ENCODE data around the gene BIRC6.
"Not testable (repeated sequence)": the region's sequence is repeated elsewhere in the genome, so short reads cannot be mapped to it uniquely, and the experiment has no call there.

Gene BIRC6

DNA sequence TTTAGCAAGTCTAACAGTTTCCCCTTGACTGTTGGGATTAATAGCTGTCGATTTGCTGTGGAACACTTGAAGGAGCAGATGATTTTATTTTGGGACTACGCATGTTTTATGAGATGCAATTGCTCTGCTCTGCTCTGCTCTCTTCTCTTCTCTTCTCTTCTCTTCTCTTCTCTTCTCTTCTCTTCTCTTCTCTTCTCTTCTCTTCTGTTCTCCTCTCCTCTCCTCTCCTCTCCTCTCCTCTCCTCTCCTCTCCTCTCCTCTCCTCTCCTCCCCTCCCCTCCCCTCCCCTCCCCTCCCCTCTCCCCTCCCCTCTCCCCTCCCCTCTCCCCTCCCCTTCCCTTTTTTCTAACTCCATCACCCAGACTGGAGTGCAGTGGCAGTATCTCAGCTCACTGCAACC is 104.0 kb downstream of the BIRC6 start:
- Mint-ChIP-seq H3K4me1 (peaks cover 29% of the 10 kb centered on the region), H3K36me3 (ENCODE audit: insufficient read depth) (peaks cover 21% of the 10 kb centered on the region)
- H3K27me3 Mint-ChIP-seq; DNase-seq (ENCODE audit: low spot score in 2 of 2); H3K9me3 Mint-ChIP-seq; H3K4me3 Mint-ChIP-seq; ATAC-seq (replicated peaks; ENCODE audit: extremely low read depth, poor library complexity, severe bottlenecking); H3K27ac Mint-ChIP-seq (ENCODE audit: low read depth): not testable (repeated sequence)

- ATAC-seq (replicated peaks; ENCODE audit: extremely low read depth, poor library complexity, severe bottlenecking) (no peak), DNase-seq (ENCODE audit: low spot score in 2 of 2) (no peak)
- Mint-ChIP-seq H3K4me1 (peaks cover 10% of the 10 kb centered on the region), H3K27ac (ENCODE audit: low read depth) (peak overlapping the region; percentile 59), H3K36me3 (ENCODE audit: insufficient read depth) (peaks cover 37% of the 10 kb centered on the region), H3K9me3 (no peaks in the 10 kb centered on the region), H3K4me3 (no peak overlapping the region), H3K27me3 (no peaks in the 10 kb centered on the region)
Observed at GRCh38 chr2:32463110-32463509, 106.3 kb downstream of the BIRC6 start.

- DNase-seq (ENCODE audit: low spot score in 2 of 2) (no peak), ATAC-seq (replicated peaks; ENCODE audit: extremely low read depth, poor library complexity, severe bottlenecking) (no peak)
- H3K4me1 Mint-ChIP-seq: no peaks in the 10 kb centered on the region
- peaks cover 48% of the 10 kb centered on the region for H3K36me3 Mint-ChIP-seq (ENCODE audit: insufficient read depth)
- H3K27me3 Mint-ChIP-seq: no peaks in the 10 kb centered on the region
- H3K9me3 Mint-ChIP-seq: no peaks in the 10 kb centered on the region
- H3K4me3 Mint-ChIP-seq: no peak overlapping the region
- peak overlapping the region; percentile 59 for H3K27ac Mint-ChIP-seq (ENCODE audit: low read depth)
Observed at GRCh38 chr2:32464431-32464830, 107.6 kb downstream of the BIRC6 start.

DNA sequence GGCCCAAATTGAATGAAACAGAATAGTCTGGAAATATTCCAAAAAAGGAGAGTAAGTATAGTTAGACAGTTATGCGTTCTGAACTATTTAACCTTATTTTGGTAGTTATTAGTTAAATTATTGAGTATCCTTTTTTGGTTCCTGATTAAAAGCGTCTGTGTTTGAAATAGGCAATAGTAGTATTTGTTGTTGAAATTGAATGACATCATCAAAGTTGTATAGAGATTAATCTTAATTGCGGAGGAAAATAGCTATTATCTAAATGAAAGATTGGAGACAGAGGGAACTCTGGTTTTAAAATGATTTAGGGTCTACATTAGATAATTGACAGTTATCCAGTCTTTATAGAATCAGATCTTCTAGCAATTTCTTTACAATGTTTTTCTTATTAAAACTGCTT is 115.8 kb downstream of the BIRC6 start:
- peaks cover 12% of the 10 kb centered on the region for H3K4me1 Mint-ChIP-seq
- no peak for DNase-seq (ENCODE audit: low spot score in 2 of 2)
- H3K36me3 Mint-ChIP-seq (ENCODE audit: insufficient read depth): peaks cover 44% of the 10 kb centered on the region
- H3K4me3 Mint-ChIP-seq: no peak overlapping the region
- H3K9me3 Mint-ChIP-seq: no peaks in the 10 kb centered on the region
- ATAC-seq (replicated peaks; ENCODE audit: extremely low read depth, poor library complexity, severe bottlenecking): no peak
- H3K27me3 Mint-ChIP-seq: no peaks in the 10 kb centered on the region
- peak overlapping the region; percentile 38 for H3K27ac Mint-ChIP-seq (ENCODE audit: low read depth)

GRCh38 chr2:32474381-32474780 is 117.6 kb downstream of the BIRC6 start:
- Mint-ChIP-seq H3K4me1 (peaks cover 12% of the 10 kb centered on the region), H3K27ac (ENCODE audit: low read depth) (peak overlapping the region; percentile 33), H3K4me3 (no peak overlapping the region), H3K27me3 (no peaks in the 10 kb centered on the region), H3K36me3 (ENCODE audit: insufficient read depth) (peaks cover 38% of the 10 kb centered on the region), H3K9me3 (no peaks in the 10 kb centered on the region)
- DNase-seq (ENCODE audit: low spot score in 2 of 2) (no peak), ATAC-seq (replicated peaks; ENCODE audit: extremely low read depth, poor library complexity, severe bottlenecking) (no peak)

GRCh38 chr2:32478889-32479620 is 122.2 kb downstream of the BIRC6 start:
- H3K27me3 Mint-ChIP-seq: no peaks in the 10 kb centered on the region
- peaks cover 6% of the 10 kb centered on the region for H3K4me1 Mint-ChIP-seq
- H3K4me3 Mint-ChIP-seq: no peak overlapping the region
- H3K36me3 Mint-ChIP-seq (ENCODE audit: insufficient read depth): peaks cover 61% of the 10 kb centered on the region
- DNase-seq (ENCODE audit: low spot score in 2 of 2) (no peak), ATAC-seq (replicated peaks; ENCODE audit: extremely low read depth, poor library complexity, severe bottlenecking) (no peak)
- H3K27ac Mint-ChIP-seq (ENCODE audit: low read depth): no peak overlapping the region
- H3K9me3 Mint-ChIP-seq: no peaks in the 10 kb centered on the region

DNA sequence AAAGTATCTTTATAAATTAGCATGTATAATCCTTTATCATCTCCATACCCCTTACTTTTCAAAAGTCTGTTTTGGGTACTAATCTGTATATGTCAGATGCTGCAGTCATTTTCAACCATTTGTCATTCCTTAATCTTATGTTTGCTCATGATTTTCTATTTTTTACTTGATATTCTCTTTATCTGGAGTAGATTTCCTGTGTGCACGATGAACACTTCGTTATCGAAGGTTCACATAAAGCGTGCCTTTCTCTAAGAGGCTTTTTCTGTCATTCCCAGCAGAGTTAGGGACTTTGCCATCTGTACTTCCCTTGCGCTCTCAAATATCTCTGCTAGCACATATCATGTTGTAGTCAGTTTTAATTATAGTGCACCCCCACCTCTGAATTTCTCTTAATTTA is 123.2 kb downstream of the BIRC6 start:
- peaks cover 58% of the 10 kb centered on the region for H3K36me3 Mint-ChIP-seq (ENCODE audit: insufficient read depth)
- no peak for DNase-seq (ENCODE audit: low spot score in 2 of 2)
- ATAC-seq (replicated peaks; ENCODE audit: extremely low read depth, poor library complexity, severe bottlenecking): no peak
- H3K27me3 Mint-ChIP-seq: no peaks in the 10 kb centered on the region
- no peak overlapping the region for H3K4me3 Mint-ChIP-seq
- no peak overlapping the region for H3K27ac Mint-ChIP-seq (ENCODE audit: low read depth)
- H3K4me1 Mint-ChIP-seq: peaks cover 5% of the 10 kb centered on the region
- no peaks in the 10 kb centered on the region for H3K9me3 Mint-ChIP-seq

DNA sequence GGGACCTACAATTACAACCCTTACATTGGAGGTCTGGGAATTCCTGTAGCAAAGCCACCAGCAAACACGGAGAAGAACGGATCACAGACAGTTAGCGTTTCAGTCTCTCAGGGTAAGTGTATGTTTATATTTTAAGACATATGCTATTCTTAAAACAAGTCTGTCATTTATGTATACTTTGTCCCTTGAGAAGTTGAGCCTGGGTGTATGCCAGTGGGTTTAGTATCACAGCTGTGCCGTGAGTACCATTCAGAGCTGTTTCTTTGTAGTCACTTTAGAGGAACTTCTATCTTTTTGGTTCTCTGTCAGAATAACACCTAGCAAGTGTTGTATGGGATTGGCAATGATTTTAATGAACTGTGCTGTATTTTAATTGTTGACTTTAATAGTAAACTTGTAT is 125.6 kb downstream of the BIRC6 start:
- peaks cover 68% of the 10 kb centered on the region for H3K36me3 Mint-ChIP-seq (ENCODE audit: insufficient read depth)
- ATAC-seq (replicated peaks; ENCODE audit: extremely low read depth, poor library complexity, severe bottlenecking) (no peak), DNase-seq (ENCODE audit: low spot score in 2 of 2) (no peak)
- H3K27me3 Mint-ChIP-seq: no peaks in the 10 kb centered on the region
- no peaks in the 10 kb centered on the region for H3K4me1 Mint-ChIP-seq
- peak overlapping the region; percentile 25 for H3K27ac Mint-ChIP-seq (ENCODE audit: low read depth)
- H3K9me3 Mint-ChIP-seq: no peaks in the 10 kb centered on the region
- H3K4me3 Mint-ChIP-seq: no peak overlapping the region

DNA sequence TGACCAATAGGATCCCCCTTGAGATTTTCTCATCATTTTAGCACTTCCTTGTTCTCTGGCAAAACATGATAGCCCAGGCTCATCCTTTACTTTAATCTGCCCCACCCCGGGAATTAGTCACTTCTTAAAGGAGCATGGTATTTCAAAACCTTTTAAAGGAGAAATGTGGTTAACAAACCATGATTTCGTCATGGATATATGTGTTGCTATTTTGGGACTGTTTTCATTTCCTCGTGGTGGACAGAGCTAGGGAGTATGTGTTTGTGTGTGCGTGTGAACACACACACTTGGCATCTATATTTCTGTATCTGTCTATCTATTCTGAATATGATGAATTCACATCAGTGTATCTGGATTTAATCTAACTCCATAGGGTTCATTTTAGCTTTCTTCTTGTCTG is 128.1 kb downstream of the BIRC6 start:
- DNase-seq (ENCODE audit: low spot score in 2 of 2): no peak
- no peak overlapping the region for H3K27ac Mint-ChIP-seq (ENCODE audit: low read depth)
- H3K27me3 Mint-ChIP-seq: no peaks in the 10 kb centered on the region
- peaks cover 64% of the 10 kb centered on the region for H3K36me3 Mint-ChIP-seq (ENCODE audit: insufficient read depth)
- H3K9me3 Mint-ChIP-seq: no peaks in the 10 kb centered on the region
- H3K4me1 Mint-ChIP-seq: no peaks in the 10 kb centered on the region
- no peak overlapping the region for H3K4me3 Mint-ChIP-seq
- no peak for ATAC-seq (replicated peaks; ENCODE audit: extremely low read depth, poor library complexity, severe bottlenecking)

DNA sequence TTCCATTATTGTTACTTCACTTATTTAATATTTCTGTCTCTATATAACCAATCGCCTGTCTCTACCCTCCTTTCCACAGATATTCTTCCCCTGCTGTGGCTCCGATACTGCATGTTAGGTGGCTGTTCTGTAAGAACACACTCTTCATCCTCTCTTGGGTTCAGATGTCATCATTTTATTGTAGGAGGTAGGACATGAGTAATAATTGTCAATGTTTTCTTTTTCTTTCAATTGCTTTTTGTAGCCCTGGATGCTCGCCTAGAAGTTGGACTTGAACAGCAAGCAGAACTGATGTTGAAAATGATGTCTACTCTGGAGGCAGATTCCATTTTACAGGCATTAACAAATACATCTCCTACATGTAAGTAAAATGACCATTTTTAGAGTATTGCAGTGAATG is 128.6 kb downstream of the BIRC6 start:
- no peak overlapping the region for H3K4me3 Mint-ChIP-seq
- DNase-seq (ENCODE audit: low spot score in 2 of 2): no peak
- no peak for ATAC-seq (replicated peaks; ENCODE audit: extremely low read depth, poor library complexity, severe bottlenecking)
- no peaks in the 10 kb centered on the region for H3K4me1 Mint-ChIP-seq
- H3K36me3 Mint-ChIP-seq (ENCODE audit: insufficient read depth): peaks cover 64% of the 10 kb centered on the region
- H3K27ac Mint-ChIP-seq (ENCODE audit: low read depth): no peak overlapping the region
- H3K27me3 Mint-ChIP-seq: no peaks in the 10 kb centered on the region
- H3K9me3 Mint-ChIP-seq: no peaks in the 10 kb centered on the region

DNA sequence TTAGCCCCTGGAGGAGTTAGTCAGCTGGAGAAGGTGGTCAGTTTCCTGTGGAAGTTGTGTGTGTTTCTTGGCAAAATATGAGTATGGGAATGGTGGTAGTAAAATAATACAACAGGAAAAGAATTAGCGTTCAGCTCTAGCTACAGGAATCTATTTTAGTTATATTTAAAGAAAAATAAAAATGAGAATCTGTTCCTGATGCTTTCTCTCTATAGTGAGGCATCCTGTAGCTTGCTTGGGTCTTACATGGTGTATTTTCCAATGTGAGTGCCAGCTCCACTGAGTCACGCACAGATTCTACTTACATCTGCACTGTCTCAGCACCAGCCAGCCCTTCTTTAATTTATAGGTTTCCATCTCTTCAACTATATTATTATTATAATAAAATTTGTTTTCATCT is 132.2 kb downstream of the BIRC6 start:
- ATAC-seq (replicated peaks; ENCODE audit: extremely low read depth, poor library complexity, severe bottlenecking) (no peak), DNase-seq (ENCODE audit: low spot score in 2 of 2) (no peak)
- no peaks in the 10 kb centered on the region for H3K27me3 Mint-ChIP-seq
- no peaks in the 10 kb centered on the region for H3K4me1 Mint-ChIP-seq
- no peaks in the 10 kb centered on the region for H3K9me3 Mint-ChIP-seq
- no peak overlapping the region for H3K27ac Mint-ChIP-seq (ENCODE audit: low read depth)
- peaks cover 40% of the 10 kb centered on the region for H3K36me3 Mint-ChIP-seq (ENCODE audit: insufficient read depth)
- H3K4me3 Mint-ChIP-seq: no peak overlapping the region

GRCh38 chr2:32491346-32491745 is 134.5 kb downstream of the BIRC6 start:
- no peaks in the 10 kb centered on the region for H3K9me3 Mint-ChIP-seq
- peaks cover under 1% of the 10 kb centered on the region for H3K4me1 Mint-ChIP-seq
- H3K27ac Mint-ChIP-seq (ENCODE audit: low read depth): peak overlapping the region; percentile 70
- no peak for DNase-seq (ENCODE audit: low spot score in 2 of 2)
- no peaks in the 10 kb centered on the region for H3K27me3 Mint-ChIP-seq
- peaks cover 39% of the 10 kb centered on the region for H3K36me3 Mint-ChIP-seq (ENCODE audit: insufficient read depth)
- no peak overlapping the region for H3K4me3 Mint-ChIP-seq
- ATAC-seq (replicated peaks; ENCODE audit: extremely low read depth, poor library complexity, severe bottlenecking): no peak

DNA sequence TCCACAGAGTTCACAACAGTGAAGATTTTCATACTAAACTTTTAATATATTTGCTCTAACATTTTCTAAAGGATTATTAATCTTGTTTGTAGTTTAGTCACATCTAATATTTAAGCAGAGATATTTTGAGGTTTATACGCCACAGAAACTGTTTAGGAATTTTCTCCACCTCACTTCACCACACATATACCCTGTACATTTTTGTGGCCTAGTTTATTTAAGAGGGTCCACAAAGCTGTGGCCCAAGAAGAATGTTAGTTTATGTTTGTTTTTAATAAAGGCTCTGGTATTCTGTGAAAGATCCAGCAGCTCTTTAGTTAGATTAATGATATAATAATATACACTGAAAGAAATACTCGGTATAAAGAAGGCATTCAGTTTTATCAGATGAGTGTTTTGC is 138.3 kb downstream of the BIRC6 start:
- peaks cover 11% of the 10 kb centered on the region for H3K4me1 Mint-ChIP-seq
- peaks cover 54% of the 10 kb centered on the region for H3K36me3 Mint-ChIP-seq (ENCODE audit: insufficient read depth)
- ATAC-seq (replicated peaks; ENCODE audit: extremely low read depth, poor library complexity, severe bottlenecking): no peak

More for the DNA sequence above, 138.3 kb downstream of the BIRC6 start:
- H3K9me3 Mint-ChIP-seq: no peaks in the 10 kb centered on the region
- H3K27me3 Mint-ChIP-seq: no peaks in the 10 kb centered on the region
- H3K27ac Mint-ChIP-seq (ENCODE audit: low read depth): peak overlapping the region; percentile 55
- DNase-seq (ENCODE audit: low spot score in 2 of 2): no peak
- no peak overlapping the region for H3K4me3 Mint-ChIP-seq
